ENCODE data around the gene TEX29.

Gene TEX29

GRCh38 chr13:111319998-111320911 is at the start of gene TEX29:
Gene TEX29 (plus strand): TSS chr13:111320642. CDS start chr13:111320891, 249 bp downstream.
- TF ChIP-seq CTCF (IDR thresholded peaks at IDR 0.05; ENCODE audit: insufficient read depth, low read depth, low read length, missing control alignments): no peak

GRCh38 chr13:111270765-111271698 is 49.4 kb upstream of the TEX29 start:
- DNase-seq (ENCODE audit: low read depth): peak; percentile 15
- no peak for TF ChIP-seq CTCF (IDR thresholded peaks at IDR 0.05; ENCODE audit: insufficient read depth, low read depth, low read length, missing control alignments)
- no peak overlapping the region for H3K4me3 ChIP-seq (ENCODE audit: low read length)

More at GRCh38 chr13:111319998-111320911, at the start of gene TEX29:
- DNase-seq (ENCODE audit: low read depth): no peak
- H3K4me3 ChIP-seq (ENCODE audit: low read length): no peak within 1 kb of the TSS

GRCh38 chr13:111272117-111272516 is 48.3 kb upstream of the TEX29 start:
- H3K4me3 ChIP-seq (ENCODE audit: low read length): no peak overlapping the region
- no peak for DNase-seq (ENCODE audit: low read depth)
- TF ChIP-seq CTCF (IDR thresholded peaks at IDR 0.05; ENCODE audit: insufficient read depth, low read depth, low read length, missing control alignments): no peak

- DNase-seq (ENCODE audit: low read depth): no peak
- no peak for TF ChIP-seq CTCF (IDR thresholded peaks at IDR 0.05; ENCODE audit: insufficient read depth, low read depth, low read length, missing control alignments)
- no peak overlapping the region for H3K4me3 ChIP-seq (ENCODE audit: low read length)
Measured at GRCh38 chr13:111275382-111275781, 45.1 kb upstream of the TEX29 start.

GRCh38 chr13:111275995-111276618 is 44.3 kb upstream of the TEX29 start:
- no peak for TF ChIP-seq CTCF (IDR thresholded peaks at IDR 0.05; ENCODE audit: insufficient read depth, low read depth, low read length, missing control alignments)
- no peak overlapping the region for H3K4me3 ChIP-seq (ENCODE audit: low read length)
- no peak for DNase-seq (ENCODE audit: low read depth)

GRCh38 chr13:111278258-111278657 is 42.2 kb upstream of the TEX29 start:
- TF ChIP-seq CTCF (IDR thresholded peaks at IDR 0.05; ENCODE audit: insufficient read depth, low read depth, low read length, missing control alignments): no peak
- no peak overlapping the region for H3K4me3 ChIP-seq (ENCODE audit: low read length)
- no peak for DNase-seq (ENCODE audit: low read depth)
